Type B pancreatic cell (in vitro differentiated cells): Measurements from ENCODE around the gene SLC22A31. TPM values are rescaled to one million over a fixed set of nuclear protein-coding genes. Genes with fewer than 3 reads are reported as not detected.

ENCODE experiments used
- DNase-seq: peaks from one replicate; pipeline ENCODE4 v3.0.0; 2021; ENCODE audit warnings: mixed read lengths; ENCODE audit not compliant: unreplicated experiment; ENCODE audit errors: extremely low spot score
- H3K27ac Mint-ChIP-seq: 2 replicates; pipeline ENCODE4 v1.8.0; 2021; ENCODE audit warnings: mild to moderate bottlenecking, mixed read lengths
- H3K27me3 Mint-ChIP-seq: 2 replicates; pipeline ENCODE4 v1.8.0; 2021; ENCODE audit warnings: mixed read lengths
- H3K36me3 Mint-ChIP-seq: 2 replicates; pipeline ENCODE4 v1.8.0; 2021; ENCODE audit warnings: mixed read lengths
- H3K4me1 Mint-ChIP-seq: one replicate; pipeline ENCODE4 v1.8.0; 2021; ENCODE audit warnings: mixed read lengths; ENCODE audit not compliant: unreplicated experiment
- H3K4me3 Mint-ChIP-seq: 2 replicates; pipeline ENCODE4 v1.8.0; 2021; ENCODE audit warnings: mild to moderate bottlenecking, mixed read lengths
- H3K9me3 Mint-ChIP-seq: 2 replicates; pipeline ENCODE4 v1.8.0; 2021; ENCODE audit warnings: mixed read lengths
- CTCF ChIP-seq: fragments of 200-600 bp; sonication (generic); conservative IDR thresholded peaks from 2 replicates; pipeline ENCODE4 v1.5.0; 2021; ENCODE audit warnings: antibody characterized with exemption, mild to moderate bottlenecking
- total RNA-seq: library from RNA; stranded (reverse); gene quantifications from 2 replicates; pipeline ENCODE4 v1.2.1, GENCODE V29; 2021; ENCODE audit warnings: low replicate concordance

SLC22A31 gene
- total RNA-seq, 1 donor from 2014 or later: 2.9 TPM

DNA sequence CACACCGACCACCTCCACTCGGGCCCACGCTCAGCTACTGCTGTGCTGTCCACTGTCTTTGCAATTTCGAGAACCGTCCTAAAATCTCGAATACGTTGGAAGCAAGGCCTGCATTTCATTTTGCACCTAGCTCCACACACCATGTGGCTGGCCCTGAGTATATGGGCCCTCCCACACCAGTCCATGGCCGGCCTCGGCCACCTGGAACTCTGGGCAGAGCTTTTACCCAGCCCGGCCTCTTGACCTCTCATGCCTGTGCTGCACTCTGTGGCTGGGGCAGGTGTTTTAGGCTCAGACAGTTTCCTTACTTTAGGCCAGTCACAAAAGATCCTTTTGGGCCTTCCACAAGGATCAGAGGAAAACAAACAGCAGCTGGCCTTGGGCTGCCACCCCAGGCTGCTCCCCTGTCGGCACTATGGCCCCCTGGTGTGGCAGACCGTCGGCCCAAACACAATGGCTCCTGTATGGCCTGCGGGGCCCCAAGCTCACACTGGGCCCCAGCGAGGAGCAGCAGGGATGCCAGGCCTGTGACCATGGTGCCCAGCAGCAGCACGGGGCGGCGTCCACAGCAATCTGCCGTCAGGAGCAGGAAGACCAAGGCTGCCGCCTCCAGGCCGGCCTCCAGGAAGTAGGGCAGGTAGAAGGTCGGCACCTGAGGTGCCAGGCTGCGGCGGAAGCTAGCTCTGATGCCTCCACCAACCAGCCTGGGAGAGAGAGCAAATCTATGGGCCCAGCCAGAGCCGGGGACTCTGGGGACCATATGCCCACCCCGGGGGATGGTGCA lies 2.5 kb downstream of the SLC22A31 start:
- Mint-ChIP-seq H3K27me3 (peaks cover 27% of the 10 kb centered on the region), H3K4me1 (no peaks in the 10 kb centered on the region), H3K36me3 (no peaks in the 10 kb centered on the region), H3K9me3 (peaks cover 2% of the 10 kb centered on the region), H3K4me3 (no peak overlapping the region), H3K27ac (no peak overlapping the region)
- no peak for TF ChIP-seq CTCF
- DNase-seq: no peak

DNA sequence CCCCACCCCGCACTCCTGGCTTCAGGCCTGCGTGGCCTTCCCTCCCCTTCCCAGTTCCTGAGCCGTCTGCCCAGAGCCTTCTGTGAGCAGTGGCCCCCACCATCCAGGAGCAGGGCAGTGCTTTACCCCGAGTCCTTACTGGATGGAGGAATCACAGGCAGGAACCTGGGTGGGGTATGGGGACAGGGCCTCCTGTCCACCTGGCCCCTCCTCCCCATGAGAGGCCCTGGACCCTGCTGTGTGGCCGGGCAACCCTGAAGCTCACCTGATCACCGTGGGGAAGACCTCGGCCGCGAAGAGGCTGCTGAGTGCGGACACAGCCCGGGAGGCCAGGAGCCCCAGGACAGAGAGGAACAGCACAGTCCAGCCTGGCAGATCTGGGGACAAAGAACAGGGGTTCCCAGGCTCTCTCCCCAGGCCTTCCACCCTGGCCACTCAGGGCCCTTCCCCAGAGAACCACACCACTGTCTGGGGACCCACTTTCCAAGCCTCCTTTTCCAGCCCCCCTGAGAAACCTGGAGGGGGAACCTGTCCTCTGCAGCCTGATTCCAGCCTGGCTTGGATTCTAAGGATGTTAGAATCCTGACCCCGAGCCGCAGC lies 3.2 kb downstream of the SLC22A31 start:
- no peak for TF ChIP-seq CTCF
- Mint-ChIP-seq H3K27me3 (peaks cover 20% of the 10 kb centered on the region), H3K4me1 (no peaks in the 10 kb centered on the region), H3K4me3 (no peak overlapping the region), H3K27ac (no peak overlapping the region), H3K9me3 (no peaks in the 10 kb centered on the region), H3K36me3 (no peaks in the 10 kb centered on the region)
- DNase-seq: no peak

DNA sequence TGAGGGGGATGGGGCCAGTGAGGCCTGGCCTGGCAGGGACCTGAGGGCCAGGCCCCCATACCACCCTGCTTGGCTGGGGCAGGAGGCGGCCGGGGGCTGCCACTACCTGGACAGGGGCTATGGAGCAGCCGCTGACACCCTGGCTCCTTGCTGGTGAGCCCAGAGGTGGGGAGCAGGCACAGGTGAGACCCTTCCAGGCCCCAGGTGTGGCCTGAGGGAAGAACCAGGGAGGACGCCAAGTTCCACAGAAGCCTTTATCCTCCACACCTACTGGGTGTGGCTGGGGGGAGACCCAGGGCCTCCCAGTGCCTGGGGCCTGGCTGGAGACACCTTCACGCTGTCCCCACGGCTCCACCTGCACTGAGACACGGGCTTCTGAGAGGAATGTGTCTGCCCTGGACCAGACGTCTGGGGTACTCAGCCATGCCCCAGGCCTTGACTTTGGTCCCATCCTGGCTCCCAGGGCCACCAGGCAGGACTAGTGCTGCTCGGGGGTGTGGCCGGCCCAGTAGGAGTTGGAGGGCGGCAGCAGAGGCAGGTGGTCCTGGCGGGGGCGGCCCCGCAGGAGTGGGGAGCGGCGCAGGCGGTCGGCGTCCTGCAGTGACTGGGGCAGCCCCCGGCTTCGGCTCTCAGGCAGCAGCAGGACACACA lies 4.7 kb downstream of the SLC22A31 start:
- no peaks in the 10 kb centered on the region for H3K4me1 Mint-ChIP-seq
- no peak overlapping the region for H3K4me3 Mint-ChIP-seq
- no peak for DNase-seq
- peaks cover 22% of the 10 kb centered on the region for H3K27me3 Mint-ChIP-seq
- TF ChIP-seq CTCF: no peak
- no peak overlapping the region for H3K27ac Mint-ChIP-seq
- no peaks in the 10 kb centered on the region for H3K9me3 Mint-ChIP-seq
- H3K36me3 Mint-ChIP-seq: no peaks in the 10 kb centered on the region

GRCh38 chr16:89194340-89195311 lies 5.7 kb downstream of the SLC22A31 start:
- H3K27ac Mint-ChIP-seq: no peak overlapping the region
- H3K4me1 Mint-ChIP-seq: no peaks in the 10 kb centered on the region
- no peak overlapping the region for H3K4me3 Mint-ChIP-seq
- no peaks in the 10 kb centered on the region for H3K9me3 Mint-ChIP-seq
- no peaks in the 10 kb centered on the region for H3K36me3 Mint-ChIP-seq
- DNase-seq: no peak
- no peak for TF ChIP-seq CTCF
- H3K27me3 Mint-ChIP-seq: peaks cover 18% of the 10 kb centered on the region

DNA sequence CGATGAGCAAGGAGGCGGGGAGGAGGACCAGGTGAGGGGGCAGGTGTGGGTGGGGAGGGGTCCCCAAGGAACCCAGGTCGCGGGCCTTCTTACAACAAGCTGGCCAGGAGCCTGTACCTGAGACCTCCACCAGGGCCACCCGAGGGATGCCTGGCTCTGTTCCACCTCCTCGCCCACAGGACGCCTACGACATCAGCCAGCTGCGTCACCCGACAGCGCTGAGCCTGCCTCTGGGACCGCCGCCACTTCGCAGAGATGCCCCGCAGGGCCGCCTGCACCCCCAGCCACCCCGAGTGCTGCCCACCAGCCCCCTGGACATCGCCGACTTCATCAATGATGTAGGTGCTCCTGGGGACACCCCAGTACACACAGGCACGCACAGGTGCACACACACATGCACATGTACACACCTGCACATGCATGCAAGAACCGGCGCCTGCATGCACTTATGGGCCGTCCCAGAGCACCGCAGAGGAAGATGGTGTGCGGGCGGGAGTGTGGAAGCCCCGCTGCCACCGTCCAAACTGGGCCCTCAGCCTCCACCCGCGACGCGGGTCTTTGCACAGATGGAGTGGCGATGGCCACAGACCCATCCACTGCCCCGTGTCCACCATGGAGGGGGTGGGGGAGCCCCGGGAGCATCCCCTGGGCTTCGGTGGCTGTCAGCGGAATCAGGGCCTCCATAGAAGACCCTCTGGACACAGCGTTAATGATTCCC lies 6.6 kb downstream of the SLC22A31 start:
- Mint-ChIP-seq H3K27me3 (peaks cover 19% of the 10 kb centered on the region), H3K27ac (no peak overlapping the region), H3K4me1 (no peaks in the 10 kb centered on the region), H3K36me3 (no peaks in the 10 kb centered on the region), H3K9me3 (no peaks in the 10 kb centered on the region), H3K4me3 (no peak overlapping the region)
- DNase-seq: no peak
- TF ChIP-seq CTCF: no peak
